ENCODE measurements around the gene DNAJC9.

Gene DNAJC9

GRCh38 chr10:73251683-73252444 lies 4.8 kb upstream of the DNAJC9 start:
- FAIRE-seq (no peak), DNase-seq (ENCODE audit: insufficient read length, low spot score) (no peak)
- no peak for TF ChIP-seq CTCF (IDR thresholded peaks at IDR 0.05; ENCODE audit: insufficient read depth, missing control alignments)

GRCh38 chr10:73248259-73248724 lies 1.2 kb upstream of the DNAJC9 start:
- FAIRE-seq (no peak), DNase-seq (ENCODE audit: insufficient read length, low spot score) (no peak)
- no peak for TF ChIP-seq CTCF (IDR thresholded peaks at IDR 0.05; ENCODE audit: insufficient read depth, missing control alignments)

- no peak for FAIRE-seq
- no peak for TF ChIP-seq CTCF (IDR thresholded peaks at IDR 0.05; ENCODE audit: insufficient read depth, missing control alignments)
- DNase-seq (ENCODE audit: insufficient read length, low spot score), result no peak
Observed at GRCh38 chr10:73247509-73248258, 629 bp upstream of the DNAJC9 start.

GRCh38 chr10:73246322-73246645 lies 771 bp downstream of the DNAJC9 start:
- no peak for DNase-seq (ENCODE audit: insufficient read length, low spot score)
- no peak for TF ChIP-seq CTCF (IDR thresholded peaks at IDR 0.05; ENCODE audit: insufficient read depth, missing control alignments)
- FAIRE-seq, result no peak

GRCh38 chr10:73244866-73245477 lies 2.1 kb downstream of the DNAJC9 start:
- no peak for FAIRE-seq
- no peak for TF ChIP-seq CTCF (IDR thresholded peaks at IDR 0.05; ENCODE audit: insufficient read depth, missing control alignments)
- DNase-seq (ENCODE audit: insufficient read length, low spot score), result no peak

GRCh38 chr10:73239908-73240307 lies 7.1 kb downstream of the DNAJC9 start:
- DNase-seq (ENCODE audit: insufficient read length, low spot score) (no peak), FAIRE-seq (no peak)
- no peak for TF ChIP-seq CTCF (IDR thresholded peaks at IDR 0.05; ENCODE audit: insufficient read depth, missing control alignments)

Measured in D721Med (cell line).